ENCODE results near the gene GNA12. TPM values are rescaled to one million over a fixed set of nuclear protein-coding genes. Genes with fewer than 3 reads are reported as not detected.

Gene GNA12
- total RNA-seq, 1 experiment from 2014 or later = 15.0 TPM

DNA sequence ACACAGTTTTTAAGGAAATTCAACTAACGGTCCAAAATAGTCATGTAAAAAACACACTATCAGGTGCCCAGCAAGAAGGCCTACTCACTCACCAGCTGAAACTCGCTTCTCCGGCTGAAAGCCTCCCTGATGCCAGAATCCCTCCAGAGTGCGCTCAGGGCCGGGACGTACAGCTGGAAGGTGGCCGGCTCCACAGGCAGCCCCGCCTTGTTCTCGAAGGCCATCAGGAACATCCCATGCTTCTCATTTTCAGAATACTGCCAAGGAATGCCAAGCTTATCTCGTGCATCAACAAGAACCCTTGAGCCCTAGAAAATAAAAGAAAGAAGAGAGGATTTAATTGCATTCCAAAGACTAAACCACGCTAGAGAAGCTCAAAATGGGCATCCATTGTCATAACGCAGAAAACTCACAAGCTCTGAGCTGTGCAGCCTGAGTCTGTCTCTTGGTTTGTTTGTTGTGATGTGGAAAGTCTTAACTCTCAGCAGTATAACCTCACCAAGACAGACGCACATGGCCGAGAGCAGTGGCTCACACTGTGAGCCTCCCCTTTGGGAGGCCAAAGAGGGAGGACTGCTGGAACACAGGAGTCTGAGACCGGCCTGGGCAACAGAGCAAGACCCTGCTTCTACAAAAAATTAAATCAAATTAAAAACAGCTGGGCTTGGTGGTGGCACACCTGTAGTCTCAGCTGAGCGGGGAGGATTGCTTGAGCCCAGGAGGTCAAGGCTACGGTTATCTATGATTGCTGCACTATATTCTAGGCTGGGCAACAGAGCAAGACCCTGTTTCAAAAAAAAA, 49.1 kb downstream of the GNA12 start:
- Histone ChIP-seq H2AFZ (ENCODE audit: low read length) (no peak overlapping the region), H3F3A (ENCODE audit: low read length, unreplicated experiment) (no peaks in the 10 kb centered on the region), H3K9ac (ENCODE audit: low read length) (no peak overlapping the region), H3K27me3 (ENCODE audit: low read length) (no peaks in the 10 kb centered on the region), H3K9me2 (replicated peaks; ENCODE audit: low read length) (no peaks in the 10 kb centered on the region), H3K4me2 (ENCODE audit: low read length) (no peak overlapping the region), H3K4me3 (ENCODE audit: low read length) (no peak overlapping the region), H3K79me2 (ENCODE audit: low read length) (peaks cover 46% of the 10 kb centered on the region), H3K9me3 (ENCODE audit: low read length) (no peaks in the 10 kb centered on the region), H4K20me1 (ENCODE audit: low read length) (no peaks in the 10 kb centered on the region), H3K36me3 (ENCODE audit: low read depth, low read length) (peaks cover 24% of the 10 kb centered on the region), H3K4me1 (ENCODE audit: insufficient read depth, low read length) (no peaks in the 10 kb centered on the region), H3K27ac (ENCODE audit: low read length) (no peak overlapping the region)
- POLR2A ChIA-PET (ENCODE audit: unreplicated experiment) = interaction anchor here (0.6 kb wide), 1 partner anchor 22 kb away, joined by 3 read pairs; no protein-coding TSS in a partner anchor
- no peak for ATAC-seq
- BruUV-seq (replicated peaks) = no TSS peak
- TF ChIP-seq EZH2phosphoT487 (IDR thresholded peaks at IDR 0.05; ENCODE audit: borderline replicate concordance, low read length) (no peak), EZH2 (IDR thresholded peaks at IDR 0.05; ENCODE audit: low read length, unreplicated experiment) (no peak)
- TF ChIP-seq, protein P1, sequence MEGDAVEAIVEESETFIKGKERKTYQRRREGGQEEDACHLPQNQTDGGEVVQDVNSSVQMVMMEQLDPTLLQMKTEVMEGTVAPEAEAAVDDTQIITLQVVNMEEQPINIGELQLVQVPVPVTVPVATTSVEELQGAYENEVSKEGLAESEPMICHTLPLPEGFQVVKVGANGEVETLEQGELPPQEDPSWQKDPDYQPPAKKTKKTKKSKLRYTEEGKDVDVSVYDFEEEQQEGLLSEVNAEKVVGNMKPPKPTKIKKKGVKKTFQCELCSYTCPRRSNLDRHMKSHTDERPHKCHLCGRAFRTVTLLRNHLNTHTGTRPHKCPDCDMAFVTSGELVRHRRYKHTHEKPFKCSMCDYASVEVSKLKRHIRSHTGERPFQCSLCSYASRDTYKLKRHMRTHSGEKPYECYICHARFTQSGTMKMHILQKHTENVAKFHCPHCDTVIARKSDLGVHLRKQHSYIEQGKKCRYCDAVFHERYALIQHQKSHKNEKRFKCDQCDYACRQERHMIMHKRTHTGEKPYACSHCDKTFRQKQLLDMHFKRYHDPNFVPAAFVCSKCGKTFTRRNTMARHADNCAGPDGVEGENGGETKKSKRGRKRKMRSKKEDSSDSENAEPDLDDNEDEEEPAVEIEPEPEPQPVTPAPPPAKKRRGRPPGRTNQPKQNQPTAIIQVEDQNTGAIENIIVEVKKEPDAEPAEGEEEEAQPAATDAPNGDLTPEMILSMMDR (conservative IDR thresholded peaks at IDR 0.05; ENCODE audit: low read depth, low read length) = no peak
- DNase-seq = no peak
- intact Hi-C loops (cut with micrococcal nuclease) = no loop called here
- CTCF ChIA-PET = interaction anchor here (0.7 kb wide), 1 partner anchor 13 kb away, joined by 7 read pairs; no protein-coding TSS in a partner anchor

DNA sequence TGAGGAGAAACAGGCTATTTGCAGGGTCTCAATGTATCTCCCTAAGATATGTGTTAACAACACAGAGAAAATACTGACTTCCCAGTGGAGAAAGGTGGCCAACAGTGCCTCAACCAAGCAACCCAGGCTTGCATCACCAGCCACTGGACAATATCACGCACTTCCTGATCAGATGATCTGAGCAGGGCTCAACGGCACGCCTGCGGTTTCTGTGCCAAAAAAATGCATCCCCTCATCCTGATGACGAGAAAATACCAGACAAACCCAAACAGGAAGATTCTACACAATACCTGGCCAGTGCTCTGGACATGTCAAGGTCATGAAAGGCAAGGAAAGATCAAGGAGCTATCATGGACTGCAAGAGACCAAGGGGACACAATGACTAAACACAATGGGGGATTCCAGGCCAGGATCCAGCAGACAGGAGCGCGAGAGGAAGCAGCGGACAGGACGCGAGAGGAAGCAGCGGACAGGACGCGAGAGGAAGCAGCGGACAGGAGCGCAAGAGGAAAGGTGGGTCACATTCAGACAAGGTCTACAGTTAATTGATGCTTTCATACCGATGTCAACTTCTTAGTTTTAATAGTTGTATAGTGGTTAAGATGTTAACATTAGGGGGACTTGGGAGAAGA, 51.1 kb downstream of the GNA12 start:
- H2AFZ ChIP-seq (ENCODE audit: low read length) = no peak overlapping the region
- no peaks in the 10 kb centered on the region for H3K9me2 ChIP-seq (replicated peaks; ENCODE audit: low read length)
- no peaks in the 10 kb centered on the region for H4K20me1 ChIP-seq (ENCODE audit: low read length)
- no TSS peak for BruUV-seq (replicated peaks)
- H3F3A ChIP-seq (ENCODE audit: low read length, unreplicated experiment) = no peaks in the 10 kb centered on the region
- ChIA-PET POLR2A (ENCODE audit: unreplicated experiment) (no interaction called here), CTCF (no interaction called here)
- intact Hi-C loops (cut with micrococcal nuclease) = no loop called here
- no peaks in the 10 kb centered on the region; the same call in 1 of the 2 replicates for H3K4me1 ChIP-seq (ENCODE audit: insufficient read depth, low read length)
- no peak overlapping the region for H3K4me3 ChIP-seq (ENCODE audit: low read length)
- no peaks in the 10 kb centered on the region for H3K27me3 ChIP-seq (ENCODE audit: low read length)
- no peak overlapping the region for H3K27ac ChIP-seq (ENCODE audit: low read length)
- ATAC-seq = no peak
- no peaks in the 10 kb centered on the region for H3K9me3 ChIP-seq (ENCODE audit: low read length)
- DNase-seq = no peak
- TF ChIP-seq EZH2 (IDR thresholded peaks at IDR 0.05; ENCODE audit: low read length, unreplicated experiment) (no peak), EZH2phosphoT487 (IDR thresholded peaks at IDR 0.05; ENCODE audit: borderline replicate concordance, low read length) (no peak)
- TF ChIP-seq, protein P1 (conservative IDR thresholded peaks at IDR 0.05; ENCODE audit: low read depth, low read length) = no peak
- no peak overlapping the region for H3K4me2 ChIP-seq (ENCODE audit: low read length)
- peaks cover 24% of the 10 kb centered on the region for H3K36me3 ChIP-seq (ENCODE audit: low read depth, low read length)
- no peak overlapping the region for H3K9ac ChIP-seq (ENCODE audit: low read length)
- H3K79me2 ChIP-seq (ENCODE audit: low read length) = peaks cover 26% of the 10 kb centered on the region

DNA sequence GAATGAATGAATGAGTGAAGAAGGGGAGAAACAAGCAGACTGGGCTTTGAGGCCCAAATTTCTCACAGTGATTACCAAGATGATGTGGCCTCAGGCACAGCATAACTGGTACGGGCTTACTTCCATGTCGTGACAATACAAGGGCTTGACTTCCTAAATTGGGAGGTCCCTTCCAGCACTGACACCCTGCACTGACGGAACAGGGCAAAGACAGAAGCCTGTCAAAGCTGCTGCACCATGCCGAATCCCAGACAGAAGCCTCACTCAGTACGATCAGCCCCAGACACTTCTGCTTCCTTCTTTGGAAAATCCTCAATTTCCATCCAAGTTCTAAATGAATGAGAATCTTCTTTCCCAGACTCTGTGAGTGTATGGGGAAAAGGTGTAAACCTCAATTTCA, 51.9 kb downstream of the GNA12 start:
- ChIA-PET POLR2A (ENCODE audit: unreplicated experiment) (no interaction called here), CTCF (no interaction called here)
- TSS peak; percentile 9 for BruUV-seq (replicated peaks)
- Histone ChIP-seq H3K79me2 (ENCODE audit: low read length) (peaks cover 18% of the 10 kb centered on the region), H3K36me3 (ENCODE audit: low read depth, low read length) (peaks cover 24% of the 10 kb centered on the region), H3F3A (ENCODE audit: low read length, unreplicated experiment) (no peaks in the 10 kb centered on the region), H3K27ac (ENCODE audit: low read length) (no peak overlapping the region), H3K27me3 (ENCODE audit: low read length) (no peaks in the 10 kb centered on the region), H3K9me2 (replicated peaks; ENCODE audit: low read length) (no peaks in the 10 kb centered on the region), H2AFZ (ENCODE audit: low read length) (no peak overlapping the region), H3K4me1 (ENCODE audit: insufficient read depth, low read length) (no peaks in the 10 kb centered on the region; the same call in 1 of the 2 replicates), H4K20me1 (ENCODE audit: low read length) (no peaks in the 10 kb centered on the region), H3K9ac (ENCODE audit: low read length) (no peak overlapping the region), H3K9me3 (ENCODE audit: low read length) (no peaks in the 10 kb centered on the region), H3K4me3 (ENCODE audit: low read length) (no peak overlapping the region), H3K4me2 (ENCODE audit: low read length) (no peak overlapping the region)
- intact Hi-C loops (cut with micrococcal nuclease) = no loop called here
- ATAC-seq = no peak
- TF ChIP-seq, protein P1 (conservative IDR thresholded peaks at IDR 0.05; ENCODE audit: low read depth, low read length) = no peak
- TF ChIP-seq EZH2phosphoT487 (IDR thresholded peaks at IDR 0.05; ENCODE audit: borderline replicate concordance, low read length) (no peak), EZH2 (IDR thresholded peaks at IDR 0.05; ENCODE audit: low read length, unreplicated experiment) (no peak)
- no peak for DNase-seq

Data from PC-3 (cell line).